Effector memory CD4-positive, alpha-beta T cell (primary cell): ENCODE measurements around the gene CBLN3.
A peak's percentile ranks its signal among the peaks of the same experiment; 100 is the strongest.
"Not testable (repeated sequence)": the region's sequence is repeated elsewhere in the genome, so short reads cannot be mapped to it uniquely, and the experiment has no call there.

Experiments used
- DNase-seq, 3 donors: peaks; one replicate each; pipeline ENCODE4 v3.0.0-alpha.2; 2020
- H3K27ac ChIP-seq: 2 replicates; pipeline ENCODE4 v1.7.0; 2013; ENCODE audit warnings: mild to moderate bottlenecking, low read length, moderate library complexity; ENCODE audit not compliant: insufficient read depth, poor library complexity, severe bottlenecking
- H3K27me3 ChIP-seq: replicated peaks from 2 replicates; pipeline ENCODE4 v1.7.0; 2013; ENCODE audit warnings: mild to moderate bottlenecking, low read length; ENCODE audit not compliant: insufficient read depth, control insufficient read depth, poor library complexity, severe bottlenecking
- H3K36me3 ChIP-seq: 2 replicates; pipeline ENCODE4 v1.7.0; 2013; ENCODE audit warnings: mild to moderate bottlenecking, low read length, moderate library complexity; ENCODE audit not compliant: control insufficient read depth, insufficient read depth
- H3K4me1 ChIP-seq: 2 replicates; pipeline ENCODE4 v1.7.0; 2013; ENCODE audit warnings: low read length, mild to moderate bottlenecking; ENCODE audit not compliant: control insufficient read depth, insufficient read depth, poor library complexity, severe bottlenecking
- H3K4me3 ChIP-seq: 2 replicates; pipeline ENCODE4 v1.7.0; 2013; ENCODE audit warnings: low read length, low read depth, mild to moderate bottlenecking; ENCODE audit not compliant: insufficient read depth, poor library complexity, severe bottlenecking
- H3K9me3 ChIP-seq: 2 replicates; pipeline ENCODE4 v1.7.0; 2013; ENCODE audit warnings: mild to moderate bottlenecking, low read length, moderate library complexity; ENCODE audit not compliant: control insufficient read depth

Gene CBLN3

GRCh38 chr14:24459331-24459730 lies 29.9 kb upstream of the CBLN3 start:
- H3K4me3 ChIP-seq = no peak overlapping the region
- DNase-seq = no peak
- H3K9me3 ChIP-seq = no peaks in the 10 kb centered on the region
- H3K27me3 ChIP-seq = no peaks in the 10 kb centered on the region
- H3K36me3 ChIP-seq = no peaks in the 10 kb centered on the region
- no peak overlapping the region for H3K27ac ChIP-seq
- no peaks in the 10 kb centered on the region for H3K4me1 ChIP-seq

GRCh38 chr14:24458736-24459135 lies 29.3 kb upstream of the CBLN3 start:
- Histone ChIP-seq H3K9me3 (no peaks in the 10 kb centered on the region), H3K27me3 (no peaks in the 10 kb centered on the region), H3K4me3 (no peak overlapping the region), H3K27ac (no peak overlapping the region), H3K4me1 (no peaks in the 10 kb centered on the region), H3K36me3 (no peaks in the 10 kb centered on the region)
- DNase-seq = no peak

DNA sequence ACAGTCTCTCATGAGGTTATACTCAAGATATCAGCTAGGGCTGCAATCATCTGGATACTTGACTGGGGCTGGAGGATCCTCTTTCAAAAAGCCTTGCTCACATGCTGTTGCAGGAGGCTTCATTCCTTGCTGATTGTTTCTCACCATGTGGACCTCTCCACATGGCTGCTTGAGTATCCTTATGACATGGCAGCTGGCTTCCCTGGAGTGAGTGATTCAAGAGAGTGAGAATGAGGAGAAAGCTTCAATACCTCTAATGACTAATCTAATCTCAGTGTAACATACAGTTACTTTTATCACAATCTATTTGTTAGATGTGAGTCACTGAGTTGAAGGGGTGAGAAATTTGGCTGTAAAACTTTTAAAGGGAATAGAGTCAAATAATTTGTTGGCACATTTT lies 27.5 kb upstream of the CBLN3 start:
- Histone ChIP-seq H3K27me3 (no peaks in the 10 kb centered on the region), H3K4me3 (no peak overlapping the region), H3K36me3 (no peaks in the 10 kb centered on the region), H3K27ac (no peak overlapping the region), H3K9me3 (no peaks in the 10 kb centered on the region), H3K4me1 (no peaks in the 10 kb centered on the region)
- no peak for DNase-seq

DNA sequence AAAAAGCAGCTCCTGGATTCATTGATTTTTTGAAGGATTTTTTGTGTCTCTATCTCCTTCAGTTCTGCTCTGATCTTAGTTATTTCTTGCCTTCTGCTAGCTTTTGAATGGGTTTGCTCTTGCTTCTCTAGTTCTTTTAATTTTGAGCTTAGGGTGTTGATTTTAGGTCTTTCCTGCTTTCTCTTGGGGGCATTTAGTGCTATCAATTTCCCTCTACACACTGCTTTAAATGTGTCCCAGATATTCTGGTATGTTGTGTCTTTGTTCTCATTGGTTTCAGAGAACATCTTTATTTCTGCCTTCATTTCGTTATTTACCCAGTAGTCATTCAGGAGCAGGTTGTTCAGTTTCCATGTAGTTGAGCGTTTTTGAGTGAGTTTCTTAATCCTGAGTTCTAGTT lies 21.4 kb upstream of the CBLN3 start:
- H3K9me3 ChIP-seq, H3K27me3 ChIP-seq, H3K27ac ChIP-seq, DNase-seq, H3K36me3 ChIP-seq, H3K4me1 ChIP-seq, H3K4me3 ChIP-seq: not testable (repeated sequence)

- DNase-seq = no peak
- H3K27me3 ChIP-seq = no peaks in the 10 kb centered on the region
- peaks cover 25% of the 10 kb centered on the region for H3K36me3 ChIP-seq
- H3K4me3 ChIP-seq = peak overlapping the region; percentile 89
- peak overlapping the region; percentile 96 for H3K27ac ChIP-seq
- H3K4me1 ChIP-seq = peaks cover 5% of the 10 kb centered on the region
- H3K9me3 ChIP-seq = no peaks in the 10 kb centered on the region
Observed at GRCh38 chr14:24443053-24443665, 13.7 kb upstream of the CBLN3 start.

DNA sequence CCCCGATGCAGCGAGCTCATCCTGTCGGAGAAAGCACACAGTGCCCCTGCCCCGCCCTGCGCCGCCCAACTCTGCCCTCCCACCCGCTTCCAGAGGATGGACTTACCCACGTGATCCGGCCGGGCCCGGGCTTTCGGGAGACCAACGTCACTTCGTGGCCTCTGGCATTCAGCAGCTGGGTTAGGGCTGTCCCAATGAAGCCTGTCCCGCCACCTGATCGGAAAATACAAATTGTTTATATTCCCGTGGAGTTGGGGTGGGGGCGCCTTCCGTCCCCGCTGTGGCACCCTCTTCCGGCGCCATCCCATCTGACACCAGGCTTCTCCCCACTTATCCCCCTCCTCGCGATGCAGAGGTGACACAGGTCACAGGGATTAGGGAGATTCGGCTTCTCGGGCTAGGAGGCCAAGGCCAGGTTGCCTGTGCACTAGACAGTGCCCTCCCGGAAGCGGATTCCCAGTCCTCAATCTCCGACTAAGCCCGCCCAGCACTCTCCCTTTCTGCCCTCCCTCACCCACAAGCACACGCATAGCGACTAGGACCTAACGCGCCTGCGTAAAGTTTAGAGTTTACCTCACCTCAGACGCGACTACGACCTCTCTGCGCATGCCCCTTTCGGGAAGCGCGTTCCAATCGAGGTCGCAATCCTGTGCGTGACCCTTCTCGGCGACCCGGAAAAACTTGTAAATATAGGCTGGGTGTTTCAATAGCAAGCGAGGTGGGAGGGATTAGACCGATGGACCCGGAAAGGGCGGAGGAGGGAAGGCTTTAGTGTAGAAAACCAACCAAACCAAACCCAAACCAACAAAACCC lies 13.0 kb upstream of the CBLN3 start, which contains the start of gene SDR39U1:
SDR39U1 (minus strand) TSS at position 537 of the 813 bp plus-strand sequence; CDS start at position 530, 7 bp downstream.
- Histone ChIP-seq H3K27ac (peak within 1 kb of the TSS; percentile 96), H3K4me3 (peak within 1 kb of the TSS; percentile 89), H3K27me3 (no peaks in the 10 kb centered on the region), H3K4me1 (peaks cover 8% of the 10 kb centered on the region), H3K36me3 (peaks cover 27% of the 10 kb centered on the region), H3K9me3 (no peaks in the 10 kb centered on the region)
- DNase-seq = peak; percentile 94 to 96 (median 96)

DNA sequence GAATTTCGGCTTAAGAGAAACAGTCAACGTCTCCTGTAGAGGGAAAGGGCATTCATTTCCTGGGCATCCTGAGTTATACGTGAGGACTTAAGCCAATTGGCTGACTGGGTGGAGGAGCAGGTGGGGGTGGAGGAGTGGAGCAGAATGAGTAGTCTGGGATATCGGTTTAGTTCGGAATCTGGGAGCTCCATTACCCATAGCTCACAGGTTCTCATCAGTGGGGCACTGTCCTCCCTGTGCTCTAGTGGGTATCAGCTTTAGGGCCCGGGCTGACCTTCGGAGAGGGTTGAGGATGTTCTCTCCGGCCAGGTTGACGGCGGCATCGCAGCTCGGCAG lies 12.4 kb upstream of the CBLN3 start:
- no peaks in the 10 kb centered on the region for H3K9me3 ChIP-seq
- peaks cover 13% of the 10 kb centered on the region for H3K4me1 ChIP-seq
- no peak for DNase-seq
- H3K27me3 ChIP-seq = no peaks in the 10 kb centered on the region
- H3K36me3 ChIP-seq = peaks cover 27% of the 10 kb centered on the region
- peak overlapping the region; percentile 89 for H3K4me3 ChIP-seq
- peak overlapping the region; percentile 96 for H3K27ac ChIP-seq

DNA sequence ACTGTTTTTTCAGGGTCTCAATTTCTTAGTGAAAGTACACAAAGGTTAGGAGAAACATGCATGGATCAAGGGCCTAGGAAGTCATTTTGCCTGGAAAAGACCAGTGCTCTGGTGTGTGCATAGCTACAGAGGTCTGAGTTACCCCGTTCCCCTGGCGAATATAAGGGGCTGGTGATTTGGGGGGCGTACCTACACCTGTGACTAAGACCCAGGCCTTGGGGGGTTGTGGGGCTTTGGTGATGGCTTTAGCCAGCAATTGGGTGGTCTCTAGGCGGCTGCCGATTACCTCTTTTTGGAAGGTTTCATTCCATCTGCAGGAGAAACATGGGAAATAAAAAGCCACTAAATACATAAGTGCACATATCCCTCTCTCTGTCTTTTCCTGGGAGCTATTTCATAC lies 12.0 kb upstream of the CBLN3 start:
- DNase-seq = no peak
- H3K27ac ChIP-seq = peak overlapping the region; percentile 96
- H3K27me3 ChIP-seq = no peaks in the 10 kb centered on the region
- peak overlapping the region; percentile 89 for H3K4me3 ChIP-seq
- H3K36me3 ChIP-seq = peaks cover 28% of the 10 kb centered on the region
- H3K9me3 ChIP-seq = no peaks in the 10 kb centered on the region
- peaks cover 16% of the 10 kb centered on the region for H3K4me1 ChIP-seq

GRCh38 chr14:24440606-24441399 lies 11.3 kb upstream of the CBLN3 start:
- Histone ChIP-seq H3K27ac (no peak overlapping the region), H3K36me3 (peaks cover 35% of the 10 kb centered on the region), H3K9me3 (no peaks in the 10 kb centered on the region), H3K4me3 (no peak overlapping the region), H3K27me3 (no peaks in the 10 kb centered on the region), H3K4me1 (peaks cover 16% of the 10 kb centered on the region)
- DNase-seq = no peak
